HS-5 (cell line): ENCODE data around the gene MAPKAPK3.
A peak's percentile ranks its signal among the peaks of the same experiment; 100 is the strongest.

Experiments used
- DNase-seq: peaks from one replicate; pipeline ENCODE4 v3.0.0-alpha.2; 2012; ENCODE audit warnings: low read depth

MAPKAPK3 gene

GRCh38 chr3:50587806-50588758, 28.9 kb upstream of the MAPKAPK3 start:
- no peak for DNase-seq

GRCh38 chr3:50588759-50589433, 28.1 kb upstream of the MAPKAPK3 start:
- DNase-seq: no peak

- DNase-seq: no peak
These were observed 25.7 kb upstream of the MAPKAPK3 start for GRCh38 chr3:50591196-50591741.

- DNase-seq: no peak
These were observed 24.4 kb upstream of the MAPKAPK3 start for GRCh38 chr3:50592568-50592967.

- no peak for DNase-seq
These were observed 22.6 kb upstream of the MAPKAPK3 start for GRCh38 chr3:50594253-50594785.

GRCh38 chr3:50599115-50599715, 17.7 kb upstream of the MAPKAPK3 start:
- no peak for DNase-seq

GRCh38 chr3:50599716-50600118, 17.2 kb upstream of the MAPKAPK3 start:
- no peak for DNase-seq

GRCh38 chr3:50600141-50600753, 16.7 kb upstream of the MAPKAPK3 start:
- DNase-seq: no peak

GRCh38 chr3:50600841-50601591, 15.9 kb upstream of the MAPKAPK3 start:
- DNase-seq: peak; percentile 64

- DNase-seq: no peak
These were observed 14.3 kb upstream of the MAPKAPK3 start for GRCh38 chr3:50602595-50603191.

- no peak for DNase-seq
These were observed 13.5 kb upstream of the MAPKAPK3 start for GRCh38 chr3:50603261-50604109.

GRCh38 chr3:50604110-50604621, 12.8 kb upstream of the MAPKAPK3 start:
- no peak for DNase-seq

- no peak for DNase-seq
These were observed 12.0 kb upstream of the MAPKAPK3 start for GRCh38 chr3:50604628-50605588.

GRCh38 chr3:50605901-50606326, 11.0 kb upstream of the MAPKAPK3 start:
- no peak for DNase-seq

- DNase-seq: no peak
These were observed 10.4 kb upstream of the MAPKAPK3 start for GRCh38 chr3:50606596-50606995.

- DNase-seq: no peak
These were observed 9.5 kb upstream of the MAPKAPK3 start for GRCh38 chr3:50607271-50608091.

GRCh38 chr3:50608278-50608677, 8.7 kb upstream of the MAPKAPK3 start:
- DNase-seq: no peak
